Measurements from ENCODE around the gene MDGA2. TPM values are rescaled to one million over a fixed set of nuclear protein-coding genes. Genes with fewer than 3 reads are reported as not detected.

The MDGA2 gene
- total and polyA plus RNA-seq, 2 of the 13 experiments (the other 11 are each of a cell fraction or from before 2014, with no cell fraction given): not detected

DNA sequence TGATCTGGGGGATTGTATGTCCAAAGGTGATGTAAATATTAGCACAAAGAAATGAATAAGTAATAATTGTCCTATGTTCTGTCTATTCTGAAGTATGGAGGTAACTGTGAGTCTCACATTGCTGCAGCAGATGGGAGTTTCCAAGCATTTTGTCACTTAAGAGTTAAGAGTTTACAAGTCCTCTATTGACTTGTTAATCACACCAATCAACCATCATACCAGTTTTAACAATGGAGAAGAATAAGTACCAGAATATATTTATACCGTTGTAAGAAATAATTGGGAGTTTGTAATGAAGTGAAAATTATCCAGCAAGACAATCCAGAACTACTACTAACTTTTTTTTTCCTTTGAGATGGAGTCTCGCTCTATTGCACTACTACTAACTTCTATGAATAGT, 139.1 kb downstream of the MDGA2 start:
- H3K27me3 ChIP-seq (ENCODE audit: control insufficient read depth in 1 of 2, insufficient read depth in 2 of 2, low read length in 2 of 2): no peaks in the 10 kb centered on the region
- POLR2A ChIA-PET: no interaction called here
- H3K4me1 ChIP-seq (ENCODE audit: insufficient read depth, low read length): no peaks in the 10 kb centered on the region
- no peak overlapping the region for H3K27ac ChIP-seq (ENCODE audit: extremely low read length, insufficient read depth, low read length)
- CTCF ChIA-PET (ENCODE audit: low intra/inter-chr PET ratio, low total read pairs): no interaction called here
- FAIRE-seq: no peak
- no peak for ATAC-seq
- in situ Hi-C loops (cut with HindIII; ENCODE audit: extremely low pct_ligation_motif_present, low pct_unique_long_range_greater_than_20kb): no loop called here
- H3K9me3 ChIP-seq (ENCODE audit: low read length): peaks cover 5% of the 10 kb centered on the region
- WGBS (ENCODE audit: low lambda C conversion rate): 2% methylated on average over 2 of the region's 2 CpGs
- no peak for DNase-seq (ENCODE audit: low spot score)
- BruUV-seq (replicated peaks): no TSS peak
- H4K20me1 ChIP-seq (ENCODE audit: insufficient read depth, low read length): no peaks in the 10 kb centered on the region
- intact Hi-C loops (cut with micrococcal nuclease; ENCODE audit: unreplicated experiment): loop anchor here (5.0 kb wide), 1 partner anchor 1044 kb away; no protein-coding TSS in a partner anchor
- H3K79me2 ChIP-seq (ENCODE audit: insufficient read depth, low read length): no peaks in the 10 kb centered on the region
- no peak overlapping the region for H3K4me2 ChIP-seq (ENCODE audit: low read depth, low read length)
- H3K4me3 ChIP-seq (replicated peaks in 1 of 3; ENCODE audit: insufficient read depth in 1 of 3, low read depth in 2 of 3, low read length in 3 of 3): no peak overlapping the region
- H3K9ac ChIP-seq (ENCODE audit: insufficient read depth, low read depth, low read length): no peak overlapping the region
- H2AFZ ChIP-seq (ENCODE audit: low read length): no peak overlapping the region
- H3K36me3 ChIP-seq (replicated peaks in 1 of 2; ENCODE audit: control insufficient read depth in 1 of 2, insufficient read depth in 2 of 2, low read length in 2 of 2): no peaks in the 10 kb centered on the region
- TF ChIP-seq, protein P1, sequence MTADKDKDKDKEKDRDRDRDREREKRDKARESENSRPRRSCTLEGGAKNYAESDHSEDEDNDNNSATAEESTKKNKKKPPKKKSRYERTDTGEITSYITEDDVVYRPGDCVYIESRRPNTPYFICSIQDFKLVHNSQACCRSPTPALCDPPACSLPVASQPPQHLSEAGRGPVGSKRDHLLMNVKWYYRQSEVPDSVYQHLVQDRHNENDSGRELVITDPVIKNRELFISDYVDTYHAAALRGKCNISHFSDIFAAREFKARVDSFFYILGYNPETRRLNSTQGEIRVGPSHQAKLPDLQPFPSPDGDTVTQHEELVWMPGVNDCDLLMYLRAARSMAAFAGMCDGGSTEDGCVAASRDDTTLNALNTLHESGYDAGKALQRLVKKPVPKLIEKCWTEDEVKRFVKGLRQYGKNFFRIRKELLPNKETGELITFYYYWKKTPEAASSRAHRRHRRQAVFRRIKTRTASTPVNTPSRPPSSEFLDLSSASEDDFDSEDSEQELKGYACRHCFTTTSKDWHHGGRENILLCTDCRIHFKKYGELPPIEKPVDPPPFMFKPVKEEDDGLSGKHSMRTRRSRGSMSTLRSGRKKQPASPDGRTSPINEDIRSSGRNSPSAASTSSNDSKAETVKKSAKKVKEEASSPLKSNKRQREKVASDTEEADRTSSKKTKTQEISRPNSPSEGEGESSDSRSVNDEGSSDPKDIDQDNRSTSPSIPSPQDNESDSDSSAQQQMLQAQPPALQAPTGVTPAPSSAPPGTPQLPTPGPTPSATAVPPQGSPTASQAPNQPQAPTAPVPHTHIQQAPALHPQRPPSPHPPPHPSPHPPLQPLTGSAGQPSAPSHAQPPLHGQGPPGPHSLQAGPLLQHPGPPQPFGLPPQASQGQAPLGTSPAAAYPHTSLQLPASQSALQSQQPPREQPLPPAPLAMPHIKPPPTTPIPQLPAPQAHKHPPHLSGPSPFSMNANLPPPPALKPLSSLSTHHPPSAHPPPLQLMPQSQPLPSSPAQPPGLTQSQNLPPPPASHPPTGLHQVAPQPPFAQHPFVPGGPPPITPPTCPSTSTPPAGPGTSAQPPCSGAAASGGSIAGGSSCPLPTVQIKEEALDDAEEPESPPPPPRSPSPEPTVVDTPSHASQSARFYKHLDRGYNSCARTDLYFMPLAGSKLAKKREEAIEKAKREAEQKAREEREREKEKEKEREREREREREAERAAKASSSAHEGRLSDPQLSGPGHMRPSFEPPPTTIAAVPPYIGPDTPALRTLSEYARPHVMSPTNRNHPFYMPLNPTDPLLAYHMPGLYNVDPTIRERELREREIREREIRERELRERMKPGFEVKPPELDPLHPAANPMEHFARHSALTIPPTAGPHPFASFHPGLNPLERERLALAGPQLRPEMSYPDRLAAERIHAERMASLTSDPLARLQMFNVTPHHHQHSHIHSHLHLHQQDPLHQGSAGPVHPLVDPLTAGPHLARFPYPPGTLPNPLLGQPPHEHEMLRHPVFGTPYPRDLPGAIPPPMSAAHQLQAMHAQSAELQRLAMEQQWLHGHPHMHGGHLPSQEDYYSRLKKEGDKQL (CRISPR knock-in tag; IDR thresholded peaks at IDR 0.05; ENCODE audit: low read depth): no peak
- TF ChIP-seq ZMYM4 (CRISPR knock-in tag; IDR thresholded peaks at IDR 0.05): no peak
- no peak for TF ChIP-seq ZNF674 (CRISPR knock-in tag; IDR thresholded peaks at IDR 0.05; ENCODE audit: low read depth)
- TF ChIP-seq ZFP36L2 (CRISPR knock-in tag; IDR thresholded peaks at IDR 0.05): no peak
- no peak for TF ChIP-seq ZBTB7B (CRISPR knock-in tag; IDR thresholded peaks at IDR 0.05)
- TF ChIP-seq RFXAP (CRISPR knock-in tag; IDR thresholded peaks at IDR 0.05; ENCODE audit: borderline replicate concordance): no peak
- no peak for TF ChIP-seq HNRNPH1 (optimal IDR thresholded peaks at IDR 0.05; ENCODE audit: low read depth, low read length)
- no peak for TF ChIP-seq ZNF782 (CRISPR knock-in tag; IDR thresholded peaks at IDR 0.05; ENCODE audit: borderline replicate concordance)
- TF ChIP-seq, protein P2, sequence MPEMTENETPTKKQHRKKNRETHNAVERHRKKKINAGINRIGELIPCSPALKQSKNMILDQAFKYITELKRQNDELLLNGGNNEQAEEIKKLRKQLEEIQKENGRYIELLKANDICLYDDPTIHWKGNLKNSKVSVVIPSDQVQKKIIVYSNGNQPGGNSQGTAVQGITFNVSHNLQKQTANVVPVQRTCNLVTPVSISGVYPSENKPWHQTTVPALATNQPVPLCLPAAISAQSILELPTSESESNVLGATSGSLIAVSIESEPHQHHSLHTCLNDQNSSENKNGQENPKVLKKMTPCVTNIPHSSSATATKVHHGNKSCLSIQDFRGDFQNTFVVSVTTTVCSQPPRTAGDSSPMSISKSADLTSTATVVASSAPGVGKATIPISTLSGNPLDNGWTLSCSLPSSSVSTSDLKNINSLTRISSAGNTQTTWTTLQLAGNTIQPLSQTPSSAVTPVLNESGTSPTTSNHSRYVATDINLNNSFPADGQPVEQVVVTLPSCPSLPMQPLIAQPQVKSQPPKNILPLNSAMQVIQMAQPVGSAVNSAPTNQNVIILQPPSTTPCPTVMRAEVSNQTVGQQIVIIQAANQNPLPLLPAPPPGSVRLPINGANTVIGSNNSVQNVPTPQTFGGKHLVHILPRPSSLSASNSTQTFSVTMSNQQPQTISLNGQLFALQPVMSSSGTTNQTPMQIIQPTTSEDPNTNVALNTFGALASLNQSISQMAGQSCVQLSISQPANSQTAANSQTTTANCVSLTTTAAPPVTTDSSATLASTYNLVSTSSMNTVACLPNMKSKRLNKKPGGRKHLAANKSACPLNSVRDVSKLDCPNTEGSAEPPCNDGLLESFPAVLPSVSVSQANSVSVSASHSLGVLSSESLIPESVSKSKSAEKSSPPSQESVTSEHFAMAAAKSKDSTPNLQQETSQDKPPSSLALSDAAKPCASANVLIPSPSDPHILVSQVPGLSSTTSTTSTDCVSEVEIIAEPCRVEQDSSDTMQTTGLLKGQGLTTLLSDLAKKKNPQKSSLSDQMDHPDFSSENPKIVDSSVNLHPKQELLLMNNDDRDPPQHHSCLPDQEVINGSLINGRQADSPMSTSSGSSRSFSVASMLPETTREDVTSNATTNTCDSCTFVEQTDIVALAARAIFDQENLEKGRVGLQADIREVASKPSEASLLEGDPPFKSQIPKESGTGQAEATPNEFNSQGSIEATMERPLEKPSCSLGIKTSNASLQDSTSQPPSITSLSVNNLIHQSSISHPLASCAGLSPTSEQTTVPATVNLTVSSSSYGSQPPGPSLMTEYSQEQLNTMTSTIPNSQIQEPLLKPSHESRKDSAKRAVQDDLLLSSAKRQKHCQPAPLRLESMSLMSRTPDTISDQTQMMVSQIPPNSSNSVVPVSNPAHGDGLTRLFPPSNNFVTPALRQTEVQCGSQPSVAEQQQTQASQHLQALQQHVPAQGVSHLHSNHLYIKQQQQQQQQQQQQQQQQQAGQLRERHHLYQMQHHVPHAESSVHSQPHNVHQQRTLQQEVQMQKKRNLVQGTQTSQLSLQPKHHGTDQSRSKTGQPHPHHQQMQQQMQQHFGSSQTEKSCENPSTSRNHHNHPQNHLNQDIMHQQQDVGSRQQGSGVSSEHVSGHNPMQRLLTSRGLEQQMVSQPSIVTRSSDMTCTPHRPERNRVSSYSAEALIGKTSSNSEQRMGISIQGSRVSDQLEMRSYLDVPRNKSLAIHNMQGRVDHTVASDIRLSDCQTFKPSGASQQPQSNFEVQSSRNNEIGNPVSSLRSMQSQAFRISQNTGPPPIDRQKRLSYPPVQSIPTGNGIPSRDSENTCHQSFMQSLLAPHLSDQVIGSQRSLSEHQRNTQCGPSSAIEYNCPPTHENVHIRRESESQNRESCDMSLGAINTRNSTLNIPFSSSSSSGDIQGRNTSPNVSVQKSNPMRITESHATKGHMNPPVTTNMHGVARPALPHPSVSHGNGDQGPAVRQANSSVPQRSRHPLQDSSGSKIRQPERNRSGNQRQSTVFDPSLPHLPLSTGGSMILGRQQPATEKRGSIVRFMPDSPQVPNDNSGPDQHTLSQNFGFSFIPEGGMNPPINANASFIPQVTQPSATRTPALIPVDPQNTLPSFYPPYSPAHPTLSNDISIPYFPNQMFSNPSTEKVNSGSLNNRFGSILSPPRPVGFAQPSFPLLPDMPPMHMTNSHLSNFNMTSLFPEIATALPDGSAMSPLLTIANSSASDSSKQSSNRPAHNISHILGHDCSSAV (CRISPR knock-in tag; IDR thresholded peaks at IDR 0.05; ENCODE audit: borderline replicate concordance): no peak

Data from HepG2 (cell line).